ENCODE data around the gene ACYP2. TPM values are rescaled to one million over a fixed set of nuclear protein-coding genes. Genes with fewer than 3 reads are reported as not detected.

ACYP2 gene
- total RNA-seq, 6 experiments from 2014 or later: 9.6 to 22.9 (median 18.5) TPM

GRCh38 chr2:54239427-54239826 is 124.0 kb downstream of the ACYP2 start:
- Histone ChIP-seq H3K4me3 (no peak overlapping the region), H3K27me3 (no peaks in the 10 kb centered on the region), H3K27ac (no peak overlapping the region), H3K36me3 (peaks cover 0 to 4% (median 0%) of the 10 kb centered on the region in 4 donors), H3K9me3 (peaks cover 0 to 4% (median 0%) of the 10 kb centered on the region in 4 donors), H3K4me1 (no peaks in the 10 kb centered on the region)
- WGBS (ENCODE audit: insufficient coverage, low coverage, low lambda C conversion rate, missing lambda C conversion rate): no CpG with 5 or more reads among the region's 1 CpG
- DNase-seq (no peak), ATAC-seq (no peak)
- intact Hi-C loops (cut with DNase I): no loop called here
- TF ChIP-seq CTCF (IDR thresholded peaks at IDR 0.05): no peak
- TF ChIP-seq POLR2A (IDR thresholded peaks at IDR 0.05): no peak

GRCh38 chr2:54240515-54241469 is 125.4 kb downstream of the ACYP2 start:
- no peak for TF ChIP-seq CTCF (IDR thresholded peaks at IDR 0.05)
- TF ChIP-seq POLR2A (IDR thresholded peaks at IDR 0.05): no peak
- ATAC-seq (no peak), DNase-seq (no peak)
- intact Hi-C loops (cut with DNase I): no loop called here
- Histone ChIP-seq H3K27me3 (no peaks in the 10 kb centered on the region), H3K4me3 (no peak overlapping the region), H3K36me3 (peaks cover 0 to 4% (median 0%) of the 10 kb centered on the region in 4 donors), H3K4me1 (no peaks in the 10 kb centered on the region), H3K9me3 (peaks cover 0 to 4% (median 0%) of the 10 kb centered on the region in 4 donors), H3K27ac (no peak overlapping the region)
- 76% methylated on average over 5 of the region's 5 CpGs for WGBS (ENCODE audit: insufficient coverage, low coverage, low lambda C conversion rate, missing lambda C conversion rate)

GRCh38 chr2:54247115-54247514 is 131.7 kb downstream of the ACYP2 start:
- DNase-seq (no peak), ATAC-seq (no peak)
- intact Hi-C loops (cut with DNase I): no loop called here
- no peaks in the 10 kb centered on the region for H3K27me3 ChIP-seq
- TF ChIP-seq CTCF (IDR thresholded peaks at IDR 0.05): no peak
- TF ChIP-seq POLR2A (IDR thresholded peaks at IDR 0.05): no peak
- H3K4me3 ChIP-seq: no peak overlapping the region
- WGBS (ENCODE audit: insufficient coverage, low coverage, low lambda C conversion rate, missing lambda C conversion rate): no CpG with 5 or more reads among the region's 1 CpG
- H3K27ac ChIP-seq: no peak overlapping the region
- H3K9me3 ChIP-seq: no peaks in the 10 kb centered on the region
- H3K4me1 ChIP-seq: no peaks in the 10 kb centered on the region
- H3K36me3 ChIP-seq: no peaks in the 10 kb centered on the region

GRCh38 chr2:54249629-54250028 is 134.2 kb downstream of the ACYP2 start:
- no peak overlapping the region for H3K27ac ChIP-seq
- no peak for DNase-seq
- intact Hi-C loops (cut with DNase I): no loop called here
- no peak for ATAC-seq
- no peak for TF ChIP-seq POLR2A (IDR thresholded peaks at IDR 0.05)
- no peak for TF ChIP-seq CTCF (IDR thresholded peaks at IDR 0.05)
- H3K4me1 ChIP-seq: no peaks in the 10 kb centered on the region
- no peaks in the 10 kb centered on the region for H3K9me3 ChIP-seq
- no peaks in the 10 kb centered on the region for H3K27me3 ChIP-seq
- H3K36me3 ChIP-seq: no peaks in the 10 kb centered on the region
- H3K4me3 ChIP-seq: no peak overlapping the region

Measured in right lobe of liver (tissue), 6 donors.